Mesendoderm (in vitro differentiated cells): Measurements from ENCODE around the gene LRRC37A3. TPM values are rescaled to one million over a fixed set of nuclear protein-coding genes. Genes with fewer than 3 reads are reported as not detected.
"Not testable (repeated sequence)": the region's sequence is repeated elsewhere in the genome, so short reads cannot be mapped to it uniquely, and the experiment has no call there.

ENCODE experiments used
- DNase-seq: peaks from one replicate; pipeline ENCODE4 v3.0.0; 2013
- H2AK5ac ChIP-seq: 2 replicates; pipeline ENCODE4 v1.6.1; 2013; ENCODE audit warnings: low read length, inconsistent platforms
- H2BK120ac ChIP-seq: 2 replicates; pipeline ENCODE4 v1.6.1; 2013; ENCODE audit warnings: low read depth, mild to moderate bottlenecking, low read length, moderate library complexity, mixed read lengths
- H2BK15ac ChIP-seq: replicated peaks from 2 replicates; pipeline ENCODE4 v1.6.1; 2013; ENCODE audit warnings: low read depth, mild to moderate bottlenecking, moderate library complexity
- H2BK5ac ChIP-seq: 2 replicates; pipeline ENCODE4 v1.6.1; 2013; ENCODE audit warnings: low read length, inconsistent platforms
- H3K18ac ChIP-seq: 2 replicates; pipeline ENCODE4 v1.6.1; 2013; ENCODE audit warnings: mild to moderate bottlenecking, low read length, mixed read lengths
- H3K23ac ChIP-seq: one replicate; pipeline ENCODE4 v1.6.1; 2013; ENCODE audit warnings: low read length
- H3K27ac ChIP-seq: 2 replicates; pipeline ENCODE4 v1.5.1; 2013; ENCODE audit warnings: low read depth, mild to moderate bottlenecking, inconsistent platforms, low read length, moderate library complexity
- H3K27me3 ChIP-seq: 2 replicates; pipeline ENCODE4 v1.6.1; 2013; ENCODE audit warnings: low read length, control low read depth, mild to moderate bottlenecking, inconsistent platforms; ENCODE audit not compliant: insufficient read depth, poor library complexity
- H3K36me3 ChIP-seq: 2 replicates; pipeline ENCODE4 v1.6.1; 2013; ENCODE audit warnings: low read length, inconsistent platforms; ENCODE audit not compliant: control insufficient read depth, insufficient read depth
- H3K4ac ChIP-seq: one replicate; pipeline ENCODE4 v1.6.1; 2013; ENCODE audit warnings: low read depth, mild to moderate bottlenecking, low read length, moderate library complexity
- H3K4me1 ChIP-seq: 2 replicates; pipeline ENCODE4 v1.6.1; 2013; ENCODE audit warnings: low read depth, low read length, inconsistent platforms; ENCODE audit not compliant: control insufficient read depth
- H3K4me2 ChIP-seq: 2 replicates; pipeline ENCODE4 v1.6.1; 2013; ENCODE audit warnings: low read length
- H3K4me3 ChIP-seq: 2 replicates; pipeline ENCODE4 v1.5.1; 2013; ENCODE audit warnings: mild to moderate bottlenecking, low read length
- H3K56ac ChIP-seq: one replicate; pipeline ENCODE4 v1.6.1; 2013; ENCODE audit warnings: low read length
- H3K79me1 ChIP-seq: 2 replicates; pipeline ENCODE4 v1.6.1; 2013; ENCODE audit warnings: low read length, inconsistent platforms
- H3K79me2 ChIP-seq: 2 replicates; pipeline ENCODE4 v1.6.1; 2013; ENCODE audit warnings: mild to moderate bottlenecking, low read length; ENCODE audit not compliant: control insufficient read depth, insufficient read depth
- H3K9ac ChIP-seq: 2 replicates; pipeline ENCODE4 v1.6.1; 2013; ENCODE audit warnings: low read length, inconsistent platforms
- H4K5ac ChIP-seq: one replicate; pipeline ENCODE4 v1.6.1; 2013; ENCODE audit warnings: low read length
- H4K8ac ChIP-seq: one replicate; pipeline ENCODE4 v1.6.1; 2013; ENCODE audit warnings: low read depth, mild to moderate bottlenecking, control low read depth, low read length, moderate library complexity
- WGBS: extraction: QIAGEN DNeasy Blood & Tissue Kit; methylation state at CpG from one replicate; pipeline ENCODE4 v1.1.7; 2013; ENCODE audit warnings: low lambda C conversion rate, missing lambda C conversion rate; ENCODE audit not compliant: insufficient coverage; ENCODE audit errors: extremely low coverage; 5-methylcytosine and 5-hydroxymethylcytosine counted together
- polyA plus RNA-seq, 2 experiments: library from polyadenylated mRNA; stranded (reverse); fragments of 200-250 nt; gene quantifications; one replicate each; pipeline ENCODE4 v1.2.3, GENCODE V29; 2013

Gene LRRC37A3
- 2.3 TPM for polyA plus RNA-seq (2013, experiment 1 of 2)
- polyA plus RNA-seq (2013, experiment 2 of 2) = 2.5 TPM

DNA sequence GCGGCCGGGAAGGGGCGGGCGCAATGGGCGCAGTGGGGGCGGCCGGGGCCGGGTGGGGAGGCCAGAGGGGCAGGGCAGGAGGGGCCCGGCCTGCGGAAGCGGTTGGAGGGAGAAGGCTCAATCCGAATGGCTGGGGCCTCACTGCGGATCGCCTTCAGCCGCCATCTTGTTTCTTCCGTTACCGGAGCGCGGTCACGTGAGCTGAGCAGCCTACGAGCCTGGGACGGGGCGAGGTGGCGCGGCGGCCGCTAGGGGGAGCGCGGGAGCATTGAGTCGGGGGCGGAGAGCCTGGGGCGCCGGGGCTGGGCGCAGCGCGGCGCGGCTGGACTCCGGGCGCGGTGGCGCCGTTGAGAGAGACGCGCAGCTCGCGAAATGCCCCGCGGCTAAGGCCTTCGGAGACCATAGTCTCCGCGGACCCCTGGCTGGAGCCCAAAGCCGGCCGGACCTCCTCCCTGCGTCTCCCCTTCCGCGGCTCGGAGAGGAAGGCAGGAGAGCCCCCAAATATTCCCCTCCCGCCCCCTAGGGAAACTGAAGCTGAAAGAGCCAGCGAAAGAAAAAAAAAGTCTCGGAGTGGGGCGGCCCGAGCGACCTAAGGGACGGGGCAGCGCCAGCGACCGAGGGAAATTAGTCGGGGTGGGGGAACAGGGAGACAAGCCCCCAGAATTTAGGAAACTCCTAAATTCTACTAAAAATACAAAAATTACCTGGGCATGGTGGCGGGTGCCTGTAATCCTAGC is at the start of gene LRRC37A3:
Gene LRRC37A3 (minus strand): TSS at position 190 of the 737 bp plus-strand sequence. CDS start 22,221 bp downstream, outside the sequence.
- peak within 1 kb of the TSS; percentile 67 for H3K9ac ChIP-seq
- peak within 1 kb of the TSS; percentile 98 for H3K4ac ChIP-seq
- H3K36me3 ChIP-seq, H3K23ac ChIP-seq, H4K8ac ChIP-seq, H2BK5ac ChIP-seq, H4K5ac ChIP-seq, H2BK15ac ChIP-seq, H3K79me1 ChIP-seq, H3K4me2 ChIP-seq, H3K27me3 ChIP-seq, H3K79me2 ChIP-seq, H3K4me1 ChIP-seq, H2AK5ac ChIP-seq: not testable (repeated sequence)
- peak; percentile 97 for DNase-seq
- H2BK120ac ChIP-seq = peak within 1 kb of the TSS; percentile 88
- WGBS = no CpG with 5 or more reads among the region's 70 CpGs
- H3K56ac ChIP-seq = peak within 1 kb of the TSS; percentile 82
- H3K18ac ChIP-seq = peak within 1 kb of the TSS; percentile 99
- H3K27ac ChIP-seq = peak within 1 kb of the TSS; percentile 77
- peak within 1 kb of the TSS; percentile 19 for H3K4me3 ChIP-seq

DNA sequence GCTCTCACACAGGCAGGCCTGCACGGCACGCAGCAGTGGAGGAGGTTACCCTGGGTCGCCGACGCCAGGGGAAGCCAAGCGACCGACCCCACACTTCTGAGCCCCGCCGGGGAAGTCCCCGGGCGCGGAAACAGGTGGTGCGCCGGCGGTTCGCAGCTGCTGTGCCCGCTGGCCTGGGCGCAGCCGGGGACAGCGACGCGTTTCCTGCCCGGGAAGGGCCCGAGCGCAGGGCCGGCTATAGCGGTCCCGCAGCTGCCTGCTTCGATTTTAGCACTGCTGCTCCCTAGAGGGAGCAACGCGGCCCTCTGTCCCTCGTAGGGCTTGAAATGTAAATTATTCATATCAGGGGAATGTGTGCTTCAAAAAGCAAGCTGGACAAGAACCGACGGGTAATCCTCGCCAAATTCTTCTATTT is 46.6 kb upstream of the LRRC37A3 start:
- H2BK5ac ChIP-seq, H3K36me3 ChIP-seq, H3K27ac ChIP-seq, H2BK120ac ChIP-seq, H3K27me3 ChIP-seq, H3K79me1 ChIP-seq, H3K4me2 ChIP-seq, H3K18ac ChIP-seq, H3K23ac ChIP-seq, H4K5ac ChIP-seq, H2AK5ac ChIP-seq, H3K4me1 ChIP-seq, H3K79me2 ChIP-seq, H3K4me3 ChIP-seq, H4K8ac ChIP-seq, H2BK15ac ChIP-seq: not testable (repeated sequence)
- H3K56ac ChIP-seq = peak overlapping the region; percentile 78
- peak overlapping the region; percentile 53 for H3K9ac ChIP-seq
- H3K4ac ChIP-seq = peak overlapping the region; percentile 81
- no CpG with 5 or more reads among the region's 35 CpGs for WGBS
- peak; percentile 61 for DNase-seq

DNA sequence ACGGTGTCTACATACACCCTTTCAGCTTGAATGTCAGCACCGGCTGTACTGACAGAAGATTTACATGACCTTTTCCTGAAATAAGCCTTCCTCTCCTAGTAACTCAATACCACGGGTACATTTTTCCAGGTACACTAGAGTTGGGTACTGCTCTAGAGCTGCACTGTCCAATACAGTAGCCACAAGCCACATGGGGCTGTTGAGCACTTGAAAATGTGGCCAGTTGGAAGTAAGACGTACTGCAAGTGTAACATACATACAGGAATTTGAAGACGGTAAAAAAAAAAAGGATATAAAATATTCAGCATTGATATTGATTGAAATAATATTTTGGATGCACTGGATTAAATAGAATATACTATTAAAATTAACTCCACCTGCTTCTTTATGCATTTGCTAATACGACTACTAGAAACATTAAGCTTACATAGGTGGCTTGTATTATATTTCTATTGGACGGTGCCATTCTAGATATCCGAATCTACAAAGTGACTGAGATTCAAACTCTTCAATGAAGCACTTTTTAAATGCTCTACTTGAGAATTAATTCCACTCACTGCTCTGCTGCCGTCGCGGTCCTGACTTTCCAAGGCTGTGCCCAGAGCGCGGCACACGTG is 46.1 kb upstream of the LRRC37A3 start:
- not testable (repeated sequence) for H2BK15ac ChIP-seq, H3K36me3 ChIP-seq, H4K5ac ChIP-seq, H3K27ac ChIP-seq, H3K18ac ChIP-seq, H3K4me1 ChIP-seq, H3K27me3 ChIP-seq, H3K4me2 ChIP-seq, H4K8ac ChIP-seq, DNase-seq, H3K79me1 ChIP-seq, H3K4me3 ChIP-seq, H2BK120ac ChIP-seq, H3K23ac ChIP-seq, H2AK5ac ChIP-seq, H2BK5ac ChIP-seq, H3K79me2 ChIP-seq
- Histone ChIP-seq H3K9ac (peak overlapping the region; percentile 53), H3K56ac (peak overlapping the region; percentile 78), H3K4ac (peak overlapping the region; percentile 81)
- no CpG with 5 or more reads among the region's 14 CpGs for WGBS

DNA sequence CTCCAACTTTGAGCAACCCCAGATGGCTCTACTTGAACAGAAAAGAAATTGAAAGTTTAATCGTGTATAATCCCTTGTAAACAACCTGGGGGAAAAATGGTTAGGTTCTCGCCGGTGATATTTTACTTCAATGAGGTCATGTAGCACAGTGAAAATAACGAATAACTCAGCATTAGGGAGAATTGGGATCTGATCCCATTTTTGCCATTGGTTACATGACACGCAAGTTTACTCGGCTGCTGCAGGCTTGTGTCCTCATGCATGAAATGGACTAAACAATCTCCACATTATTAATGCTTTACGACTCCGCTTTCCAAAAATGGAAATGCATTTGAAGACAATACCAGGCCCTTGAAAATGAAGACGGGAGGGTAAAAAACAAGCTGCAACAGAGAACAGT is 45.5 kb upstream of the LRRC37A3 start:
- H4K5ac ChIP-seq = no peak overlapping the region
- no peak overlapping the region for H3K27ac ChIP-seq
- no peak overlapping the region for H2BK5ac ChIP-seq
- no peak overlapping the region for H4K8ac ChIP-seq
- H3K18ac ChIP-seq = no peak overlapping the region
- H3K56ac ChIP-seq = no peak overlapping the region
- no peak overlapping the region for H2AK5ac ChIP-seq
- no peaks in the 10 kb centered on the region for H3K27me3 ChIP-seq
- no peak overlapping the region for H2BK15ac ChIP-seq
- no peaks in the 10 kb centered on the region for H3K79me1 ChIP-seq
- no CpG with 5 or more reads among the region's 9 CpGs for WGBS
- H3K23ac ChIP-seq = no peak overlapping the region
- H3K79me2 ChIP-seq = no peaks in the 10 kb centered on the region
- no peak overlapping the region for H3K4me3 ChIP-seq
- H3K4me1 ChIP-seq = no peaks in the 10 kb centered on the region
- H3K4ac ChIP-seq = no peak overlapping the region
- no peak overlapping the region for H3K9ac ChIP-seq
- DNase-seq = no peak
- H3K36me3 ChIP-seq = no peaks in the 10 kb centered on the region
- H2BK120ac ChIP-seq = no peak overlapping the region
- no peak overlapping the region for H3K4me2 ChIP-seq

DNA sequence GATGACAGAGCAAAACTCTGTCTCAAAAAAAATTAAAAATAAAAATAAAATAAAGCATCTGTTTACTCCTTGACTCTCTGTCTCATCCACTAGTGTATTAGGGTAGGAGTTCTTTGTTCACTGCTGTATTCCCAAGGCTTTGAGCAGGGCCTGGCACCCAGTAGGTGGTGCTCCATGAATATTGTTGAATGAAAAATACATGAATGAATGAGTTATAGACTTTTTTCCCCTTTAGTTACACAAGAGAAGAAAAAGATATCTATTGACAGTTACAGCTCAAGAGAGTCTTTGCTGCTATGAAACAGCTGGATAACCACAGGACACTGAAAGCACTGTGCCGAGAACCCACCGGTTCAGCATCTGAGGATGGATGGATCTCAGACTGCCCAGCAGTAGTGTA is 44.5 kb upstream of the LRRC37A3 start:
- DNase-seq, H3K79me1 ChIP-seq, H3K4me2 ChIP-seq, H2BK120ac ChIP-seq, H3K27ac ChIP-seq, H3K4ac ChIP-seq, H3K4me3 ChIP-seq, H3K9ac ChIP-seq, H4K5ac ChIP-seq, H3K18ac ChIP-seq, H3K56ac ChIP-seq, H4K8ac ChIP-seq, H3K36me3 ChIP-seq, H2BK15ac ChIP-seq, H3K4me1 ChIP-seq, H2AK5ac ChIP-seq, H3K79me2 ChIP-seq, H3K27me3 ChIP-seq, H2BK5ac ChIP-seq, H3K23ac ChIP-seq: not testable (repeated sequence)
- no CpG with 5 or more reads among the region's 2 CpGs for WGBS
